Left colon (tissue), 2 donors: ENCODE results near the gene CEP164. TPM values are rescaled to one million over a fixed set of nuclear protein-coding genes. Genes with fewer than 3 reads are reported as not detected.
A peak's percentile ranks its signal among the peaks of the same experiment; 100 is the strongest.

ENCODE experiments used
- ATAC-seq: fragments of 200-7000 bp; cut with Tn5 transposase; one replicate; pipeline ENCODE4 v1.9.1; 2020; ENCODE audit warnings: mild to moderate bottlenecking, moderate library complexity
- DNase-seq, 2 donors: peaks; one replicate each; pipeline ENCODE4 v3.0.0-alpha.2; 2020
- intact Hi-C, 2 donors: fragments of 100-400 bp; cut with DNase I in 1 of 2; cut with micrococcal nuclease in 1 of 2; formaldehyde crosslinking; loops; one replicate each; pipeline versions ENCODE4 v1.11.2 to v1.14.0; 2022; cut with DNase I, micrococcal nuclease
- long read RNA-seq: library from polyadenylated mRNA; unstranded; transcript quantifications from one replicate; pipeline ENCODE4 v2.0.0, GENCODE V29; 2021
- total RNA-seq, 2 donors: library from RNA; stranded (reverse); fragmentation: NEBNext Ultra II Directional; extraction: Animal tissue kit (Norgen Biotek cat#: 25700); gene quantifications; one replicate each; pipeline ENCODE4 v1.2.1, GENCODE V29; 2021
- donor health status: DM: no; HTN: no; CAD: no.
- donor health status: DM: yes; HTN: yes; CAD: no.

Gene CEP164
- 10 to 100 TPM; 14.2 to 14.9 TPM for total RNA-seq
- long read RNA-seq, partial matches to known transcripts = 1 of 5 reads
- long read RNA-seq, other reads (novel, unspliced or antisense) = 1 of 5 reads

DNA sequence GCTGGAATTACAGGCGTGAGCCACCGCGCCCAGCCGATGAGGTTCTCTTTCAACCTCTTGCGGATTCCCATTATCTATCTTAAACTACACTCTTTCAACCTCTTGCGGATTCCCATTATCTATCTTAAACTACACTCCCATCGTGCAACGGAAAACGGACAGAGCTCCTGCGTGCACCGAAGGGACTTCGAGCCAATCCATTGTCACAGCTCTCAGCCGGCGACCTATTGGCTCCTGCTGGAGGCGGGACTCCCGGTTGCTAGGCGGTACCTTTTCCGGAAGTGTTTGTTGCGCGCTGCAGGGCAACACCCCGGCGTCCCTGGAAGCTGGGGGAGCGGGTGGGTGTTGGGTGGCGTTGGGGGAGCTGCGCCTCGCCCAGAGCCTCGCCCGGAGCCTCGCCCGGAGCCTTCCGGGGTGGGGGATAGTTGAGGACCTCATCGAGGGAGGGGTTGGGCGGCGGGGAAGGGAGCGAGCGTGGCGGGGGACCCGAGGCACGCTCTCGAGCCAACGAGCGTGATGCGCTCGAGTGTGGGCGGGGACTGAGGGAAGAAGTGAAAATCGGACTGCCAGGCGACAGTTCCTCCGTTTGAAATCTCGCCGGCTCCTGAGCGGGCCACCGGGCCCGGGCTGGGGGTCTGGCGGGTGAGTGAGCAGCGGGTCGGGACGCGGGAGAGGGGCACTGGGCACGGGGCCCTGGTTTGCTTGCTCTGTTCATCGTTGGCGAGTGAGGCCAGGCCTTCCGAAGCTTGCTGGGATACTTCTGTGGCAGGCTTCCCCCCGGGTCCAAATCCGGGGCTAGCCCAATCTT is at the start of gene CEP164:
TSS of gene CEP164 (plus strand) at position 288 of the 808 bp plus-strand sequence. CDS start 10,733 bp downstream, outside the sequence.
- intact Hi-C loops = no loop called here
- peak; percentile 97 for DNase-seq
- peak; percentile 98 for ATAC-seq

DNA sequence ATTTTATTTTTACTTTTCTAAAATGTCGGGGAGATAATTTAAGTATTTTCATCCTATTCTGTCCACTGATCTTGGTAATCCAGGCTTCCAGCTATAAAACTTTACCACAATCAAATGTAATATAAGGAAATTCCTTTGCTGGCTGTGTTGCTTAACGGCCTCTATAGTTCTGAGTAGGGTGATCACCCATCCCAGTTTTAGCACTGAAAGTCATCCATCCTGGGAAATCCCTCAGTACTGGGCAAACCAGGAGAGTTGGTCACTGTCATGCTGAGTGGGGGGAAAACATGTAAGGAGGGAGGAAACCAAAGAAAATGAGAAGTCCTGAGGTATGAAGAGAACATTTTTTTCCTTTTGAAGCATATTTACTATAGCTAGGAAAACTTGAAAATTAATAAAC is 49.3 kb upstream of the CEP164 start:
- intact Hi-C loops = no loop called here
- ATAC-seq (no peak), DNase-seq (no peak)

DNA sequence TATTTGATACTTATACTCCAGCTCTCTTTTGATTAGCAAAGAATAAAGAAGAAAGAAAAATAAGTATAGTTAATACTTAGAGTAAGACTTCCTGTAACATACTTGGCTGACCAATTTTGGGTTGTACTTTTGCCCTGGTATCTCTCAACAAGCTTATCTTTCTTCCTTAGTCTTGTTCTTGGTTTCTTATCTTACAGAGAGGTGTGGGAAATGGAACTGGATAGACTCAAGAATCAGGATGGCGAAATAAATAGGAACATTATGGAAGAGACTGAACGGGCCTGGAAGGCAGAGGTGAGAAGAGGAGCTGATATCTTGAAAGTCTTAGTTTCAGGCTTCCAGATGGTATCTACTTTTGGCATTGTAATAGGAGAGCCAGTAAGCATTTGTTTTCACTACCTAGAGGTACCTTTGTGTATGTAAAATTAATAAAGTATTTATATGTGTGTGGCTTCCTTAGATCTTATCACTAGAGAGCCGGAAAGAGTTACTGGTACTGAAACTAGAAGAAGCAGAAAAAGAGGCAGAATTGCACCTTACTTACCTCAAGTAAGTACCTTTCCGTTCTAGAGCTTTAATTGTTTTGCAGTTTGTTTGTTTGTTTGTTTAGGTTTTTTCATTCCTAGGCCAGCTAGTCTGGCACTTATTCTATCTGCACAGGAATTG is 47.8 kb upstream of the CEP164 start:
- no peak for DNase-seq
- ATAC-seq = no peak
- intact Hi-C loops = no loop called here

DNA sequence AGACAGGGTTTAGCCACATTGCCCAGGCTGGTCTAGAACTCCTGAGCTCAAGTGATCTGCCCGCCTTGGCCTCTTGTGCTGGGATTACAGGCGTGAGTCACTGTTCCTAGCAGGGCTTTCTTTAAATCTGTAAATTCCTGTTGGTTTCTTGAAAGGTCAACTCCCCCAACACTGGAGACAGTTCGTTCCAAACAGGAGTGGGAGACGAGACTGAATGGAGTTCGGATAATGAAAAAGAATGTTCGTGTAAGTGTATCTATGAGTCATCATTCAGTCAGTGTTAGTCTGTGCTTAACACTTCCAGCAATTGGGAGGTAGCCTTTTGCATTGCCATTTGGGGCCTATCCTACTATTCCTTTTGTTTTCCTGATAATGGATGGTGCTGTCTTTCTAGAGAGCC is 46.5 kb upstream of the CEP164 start:
- intact Hi-C loops = no loop called here
- DNase-seq = no peak
- ATAC-seq = no peak

DNA sequence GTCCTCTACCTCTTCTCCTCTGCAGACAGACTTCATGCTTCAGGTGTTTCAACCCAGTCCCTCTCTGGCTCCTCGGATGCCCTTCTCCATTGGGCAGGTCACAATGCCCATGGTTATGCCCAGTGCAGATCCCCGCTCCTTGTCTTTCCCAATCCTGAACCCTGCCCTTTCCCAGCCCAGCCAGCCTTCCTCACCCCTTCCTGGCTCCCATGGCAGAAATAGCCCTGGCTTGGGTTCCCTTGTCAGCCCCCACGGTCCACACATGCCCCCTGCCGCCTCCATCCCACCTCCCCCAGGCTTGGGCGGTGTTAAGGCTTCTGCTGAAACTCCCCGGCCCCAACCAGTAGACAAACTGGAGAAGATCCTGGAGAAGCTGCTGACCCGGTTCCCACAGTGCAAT is 45.8 kb upstream of the CEP164 start:
- DNase-seq (no peak), ATAC-seq (no peak)
- intact Hi-C loops = no loop called here

DNA sequence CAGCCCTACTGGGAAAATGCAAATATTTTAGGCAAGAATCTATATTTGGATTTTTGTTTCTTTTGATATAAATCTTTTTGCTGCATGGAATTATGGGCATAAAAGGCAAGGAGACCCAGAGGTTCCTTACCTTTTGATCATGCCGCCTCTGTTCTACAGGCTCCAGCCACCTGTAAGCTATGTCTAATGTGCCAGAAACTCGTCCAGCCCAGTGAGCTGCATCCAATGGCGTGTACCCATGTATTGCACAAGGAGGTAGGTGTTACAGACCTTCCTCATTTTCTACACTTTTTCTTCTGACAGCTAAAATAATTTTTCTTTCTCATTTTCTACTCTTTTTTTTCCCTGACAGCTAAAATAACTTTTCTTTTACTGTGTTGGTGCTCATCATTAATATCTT is 44.7 kb upstream of the CEP164 start:
- intact Hi-C loops = no loop called here
- no peak for ATAC-seq
- no peak for DNase-seq

DNA sequence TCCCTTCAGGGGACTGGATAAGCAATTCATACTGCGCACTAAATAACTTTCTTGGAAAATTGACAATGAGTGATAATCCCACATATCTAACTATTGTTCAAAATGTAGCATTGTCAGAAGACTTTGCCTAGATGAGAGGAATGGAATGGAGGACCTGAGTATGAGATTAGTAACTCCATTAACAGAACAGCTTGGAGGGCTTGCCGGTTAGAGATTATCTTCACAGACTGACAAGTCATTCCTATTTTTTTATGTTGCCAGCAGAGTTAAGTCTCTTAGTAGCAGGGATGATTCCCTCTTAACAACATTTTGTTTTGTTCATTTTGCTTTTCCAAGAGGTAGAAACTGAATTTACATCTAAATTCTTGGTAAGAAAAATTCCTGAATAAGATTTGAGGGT is 43.6 kb upstream of the CEP164 start:
- DNase-seq (no peak), ATAC-seq (no peak)
- intact Hi-C loops = no loop called here

DNA sequence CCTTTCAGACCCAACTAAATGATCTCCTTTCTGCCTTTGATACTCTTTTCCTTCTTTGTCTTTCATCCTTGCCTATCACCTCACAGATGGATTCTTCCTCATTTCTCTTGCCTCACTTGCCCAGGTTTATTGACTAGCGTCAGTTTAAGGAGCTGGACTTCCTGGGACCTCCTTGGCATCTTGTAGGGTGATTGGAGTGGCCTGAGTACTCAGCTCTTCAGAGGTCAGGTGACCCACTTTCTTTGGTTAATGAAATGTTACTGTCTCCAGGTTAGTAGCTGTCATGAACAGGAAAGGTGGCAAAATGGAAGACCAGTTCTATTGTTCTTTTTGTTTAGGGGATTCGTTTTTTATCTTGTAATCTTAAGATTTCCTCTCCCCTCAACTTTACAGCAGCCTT is 41.1 kb upstream of the CEP164 start:
- intact Hi-C loops = no loop called here
- DNase-seq (no peak), ATAC-seq (no peak)

DNA sequence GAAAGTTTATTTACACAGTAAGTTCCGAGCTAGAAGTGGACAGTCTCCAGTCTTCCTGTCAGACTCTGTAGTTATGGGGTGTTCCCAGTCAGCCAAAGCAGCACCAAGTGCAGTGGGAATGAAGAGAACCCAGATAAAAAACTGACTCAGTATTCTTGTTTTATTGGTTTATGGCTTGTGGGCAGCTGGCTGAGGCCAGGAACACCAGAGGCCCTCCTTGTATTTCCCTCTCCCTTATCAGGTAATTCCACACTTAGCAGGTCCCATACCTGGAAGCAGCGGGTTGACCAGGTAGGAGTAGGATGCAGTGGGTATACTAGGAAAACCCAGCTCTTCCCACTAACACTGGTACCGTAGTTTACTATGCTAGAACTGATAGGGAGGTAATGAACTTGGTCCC is 40.0 kb upstream of the CEP164 start:
- intact Hi-C loops = no loop called here
- ATAC-seq = peak; percentile 54
- DNase-seq = no peak

DNA sequence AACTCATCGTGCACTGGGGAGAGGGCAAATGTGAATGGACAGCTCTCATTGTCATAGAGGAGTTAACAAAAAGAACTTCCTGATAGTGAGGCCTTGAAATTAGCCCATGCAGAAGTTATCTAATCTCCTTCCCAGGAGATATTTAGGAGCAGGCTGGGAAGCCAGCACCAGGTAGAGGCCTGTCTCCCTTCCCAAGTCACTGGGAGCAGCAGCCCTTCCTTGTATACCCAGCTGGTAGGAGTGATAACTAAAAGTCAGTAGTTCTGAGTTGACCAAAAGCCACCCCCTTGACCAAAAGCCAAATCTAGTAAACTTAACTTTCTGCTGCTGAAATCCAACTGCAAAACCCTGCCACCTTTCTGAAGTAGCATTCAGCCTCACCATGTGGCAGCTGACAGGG is 37.9 kb upstream of the CEP164 start:
- no peak for DNase-seq
- intact Hi-C loops = no loop called here
- ATAC-seq = no peak

DNA sequence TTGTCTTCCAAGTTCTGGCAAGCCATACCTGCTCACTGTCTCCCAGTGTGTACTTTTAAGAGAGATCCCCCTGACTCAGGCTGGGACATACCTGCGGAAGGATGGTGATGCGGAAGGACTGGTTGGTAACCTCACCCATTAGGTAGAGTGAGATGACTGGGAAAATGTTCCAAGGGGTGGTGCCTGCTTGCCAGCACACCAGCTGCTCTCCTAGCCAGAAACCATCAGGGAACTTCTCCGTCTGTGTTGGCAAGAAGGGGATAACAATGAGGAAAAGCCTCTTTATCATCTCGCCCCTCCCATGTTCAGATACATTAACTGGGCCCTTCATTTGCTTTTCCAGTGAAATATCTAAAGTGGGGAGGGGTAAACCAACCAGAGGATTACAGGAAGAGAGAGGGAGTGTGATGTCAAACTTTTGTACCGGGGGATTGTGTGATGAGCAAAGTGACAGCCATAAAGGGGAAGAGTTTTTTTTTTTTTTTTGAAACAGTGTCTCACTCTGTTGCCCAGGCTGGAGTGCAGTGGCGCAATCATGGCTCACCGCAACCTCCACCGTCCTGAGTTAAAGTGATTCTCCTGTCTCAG is 36.8 kb upstream of the CEP164 start, which contains the start of gene BACE1-AS:
TSS of gene BACE1-AS (plus strand) at position 538 of the 588 bp plus-strand sequence.
- no peak for DNase-seq
- peak; percentile 18 for ATAC-seq
- intact Hi-C loops = no loop called here

DNA sequence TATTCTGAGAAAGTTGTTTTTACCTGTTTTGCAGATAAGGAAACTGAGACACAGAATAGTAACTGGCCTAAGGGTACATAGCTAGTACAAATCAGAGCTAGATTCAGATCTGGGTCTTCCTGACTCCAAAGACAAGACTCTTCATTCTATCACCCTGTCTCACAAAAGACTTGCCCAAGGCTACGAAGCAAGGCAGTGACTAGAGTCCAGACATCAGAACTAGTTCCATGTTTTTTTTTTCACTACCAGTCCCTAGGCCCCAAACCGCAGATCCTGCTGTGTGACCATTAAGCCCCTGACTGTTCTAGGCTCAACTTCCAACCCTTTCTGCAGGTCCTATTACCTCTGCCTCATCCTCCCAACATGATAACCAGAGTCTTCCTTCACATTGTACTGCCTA is 35.0 kb upstream of the CEP164 start:
- intact Hi-C loops = no loop called here
- ATAC-seq (no peak), DNase-seq (no peak)

DNA sequence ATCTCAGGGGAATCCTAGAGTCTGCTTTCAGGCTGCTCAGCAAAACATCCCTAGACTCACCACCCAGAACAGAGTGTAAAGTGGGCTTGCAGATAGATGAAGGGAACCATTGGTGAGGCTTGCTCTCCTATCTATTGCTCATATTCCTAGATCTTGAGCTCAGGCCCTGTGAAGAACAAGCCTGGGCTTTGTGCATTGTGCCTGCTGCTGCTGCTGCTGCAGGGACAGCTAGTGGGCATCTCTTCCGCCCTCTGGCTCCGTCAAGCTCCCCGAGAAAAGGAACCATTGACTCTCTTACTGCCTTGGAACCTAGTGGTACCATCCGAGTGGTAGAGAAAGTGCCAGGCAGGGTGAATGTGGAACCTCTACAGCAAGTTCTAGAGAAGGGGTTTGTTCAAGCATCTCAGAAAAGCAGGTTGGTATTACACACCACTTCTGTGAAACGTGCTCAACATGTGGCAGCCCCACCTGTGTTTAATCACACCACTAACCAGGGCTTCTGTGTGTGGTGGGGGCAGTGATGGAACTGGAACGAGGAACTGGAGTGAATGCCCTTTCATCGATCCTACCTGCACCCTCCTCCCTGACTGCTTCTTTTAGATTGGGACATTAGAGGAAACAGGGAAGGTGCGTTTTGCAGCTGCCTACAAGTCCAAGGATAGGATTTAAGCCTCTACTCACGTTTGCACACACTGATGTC is 32.1 kb upstream of the CEP164 start:
- intact Hi-C loops = no loop called here
- DNase-seq (no peak), ATAC-seq (no peak)

DNA sequence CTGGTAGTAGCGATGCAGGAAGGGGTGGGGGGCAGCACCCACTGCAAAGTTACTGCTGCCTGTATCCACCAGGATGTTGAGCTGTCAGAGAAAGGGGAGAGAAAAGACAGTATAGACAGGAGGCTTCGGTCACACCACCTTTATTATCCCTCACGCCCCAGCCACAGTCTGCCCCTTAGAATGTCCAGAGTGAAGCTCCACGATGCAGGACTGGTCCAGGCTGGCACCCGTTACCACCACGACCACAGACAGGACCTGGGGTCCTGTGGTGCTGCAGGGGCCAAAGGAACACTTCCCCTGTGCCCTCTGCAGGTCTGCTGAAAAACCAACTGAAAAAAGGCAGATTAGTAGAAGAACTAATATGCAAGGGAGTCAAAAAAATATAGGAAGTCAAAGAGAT is 30.8 kb upstream of the CEP164 start:
- intact Hi-C loops = no loop called here
- DNase-seq = no peak
- ATAC-seq = no peak

DNA sequence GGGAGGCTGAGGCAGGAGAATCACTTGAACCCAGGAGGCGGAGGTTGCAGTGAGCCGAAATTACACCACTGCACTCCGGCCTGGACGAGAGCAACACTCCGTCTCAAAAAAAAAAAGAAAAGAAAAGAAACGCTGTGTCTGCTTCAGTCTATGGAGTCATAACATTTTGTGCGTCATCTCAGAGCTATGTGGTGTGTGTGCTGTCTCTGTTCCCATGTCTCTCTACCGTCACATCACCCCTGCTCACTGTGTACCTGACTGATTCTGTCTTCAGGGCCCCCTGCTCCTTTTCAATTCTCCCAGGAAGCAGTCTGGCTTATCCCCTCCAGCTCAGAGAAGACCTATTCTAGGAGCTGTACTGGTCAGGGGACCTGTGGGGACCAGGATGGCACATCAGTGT is 29.5 kb upstream of the CEP164 start:
- ATAC-seq (no peak), DNase-seq (no peak)
- intact Hi-C loops = no loop called here

DNA sequence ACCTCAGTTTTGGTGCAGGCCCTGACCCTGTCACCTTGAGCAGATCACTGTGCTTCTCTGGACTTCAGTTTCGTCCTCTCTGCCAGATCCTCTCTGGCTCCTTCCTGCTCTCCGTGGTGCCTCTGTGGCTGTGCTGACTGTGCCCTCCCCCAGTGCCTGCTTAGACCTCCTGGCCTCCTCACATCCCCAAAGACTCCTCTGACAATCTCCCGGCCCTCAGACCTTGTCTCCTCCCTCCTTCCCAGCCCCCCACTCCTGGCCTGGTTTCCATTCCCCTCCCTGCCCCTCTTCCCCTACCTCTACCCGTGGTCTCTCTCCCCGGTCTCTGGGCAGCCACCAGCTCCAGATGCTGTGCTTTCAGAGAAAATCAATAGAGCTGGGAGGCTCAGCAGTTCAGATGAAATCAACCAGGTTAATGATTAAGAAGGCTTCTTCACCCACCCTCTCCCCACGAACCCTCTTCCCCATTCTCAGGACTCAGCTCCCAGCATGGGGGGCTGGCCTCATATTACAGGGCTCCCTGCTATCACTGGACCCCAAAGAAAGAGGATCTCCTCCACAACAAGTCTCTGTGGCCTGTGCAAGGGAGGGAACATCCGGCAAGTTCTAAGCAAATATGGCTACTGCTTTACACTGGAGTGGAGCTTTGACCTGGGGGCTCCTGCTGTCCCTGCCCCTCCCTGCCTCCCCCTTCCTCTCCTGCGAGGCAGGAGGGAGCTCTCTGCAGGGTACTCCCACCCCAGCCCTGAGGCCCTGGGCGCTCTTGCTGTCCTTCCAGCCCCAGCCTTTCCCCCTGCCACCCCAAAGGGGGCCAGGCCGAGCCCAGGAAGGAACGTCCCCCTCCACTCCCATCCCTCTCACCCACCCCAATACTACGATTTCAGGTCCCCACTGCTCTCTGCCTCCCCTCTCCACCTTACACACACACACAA is 28.0 kb upstream of the CEP164 start:
- peak; percentile 16 for ATAC-seq

DNA sequence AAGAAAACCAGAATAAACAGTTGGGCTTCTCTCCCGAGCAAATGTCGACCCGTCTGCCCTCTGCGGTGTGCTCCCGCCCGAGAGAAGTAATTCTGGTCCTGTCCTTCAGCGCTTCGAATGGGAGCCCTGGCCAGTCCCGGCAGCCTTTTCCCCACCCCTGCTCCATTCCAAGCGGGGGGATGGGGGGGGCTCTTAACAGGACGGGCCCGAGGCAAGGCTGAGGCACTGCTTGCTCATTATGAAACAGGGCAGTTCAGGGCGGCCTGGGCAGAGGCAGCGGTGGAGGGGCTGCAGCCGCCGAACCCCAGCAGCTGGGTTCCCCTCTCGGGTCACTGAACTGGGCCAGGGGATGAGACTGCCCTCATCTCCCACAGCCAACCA is 27.4 kb upstream of the CEP164 start:
- intact Hi-C loops = no loop called here
- no peak for ATAC-seq
- peak in 1 of 2 donors; percentile 21 for DNase-seq

More for the DNA sequence above, 28.0 kb upstream of the CEP164 start:
- DNase-seq = no peak
- intact Hi-C loops = no loop called here

DNA sequence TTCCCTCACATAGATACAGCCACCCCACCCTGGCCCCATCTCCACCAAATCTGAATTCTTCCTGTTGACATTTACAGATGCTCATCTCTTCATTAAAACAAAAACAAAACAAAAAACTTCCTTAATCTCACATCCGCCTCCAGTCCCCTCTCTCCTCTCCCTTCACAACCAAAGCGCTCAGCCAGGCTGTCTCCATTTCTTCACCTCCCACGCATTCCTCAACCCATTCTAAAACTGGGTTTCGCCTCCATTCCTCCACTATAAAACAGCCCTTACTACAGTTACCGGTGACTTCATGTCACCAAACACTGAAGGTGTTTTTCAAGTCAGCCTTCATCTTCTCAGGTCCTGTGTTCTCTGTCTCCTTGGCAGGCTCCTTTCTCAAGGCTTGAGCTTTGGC is 26.9 kb upstream of the CEP164 start:
- ATAC-seq = no peak
- intact Hi-C loops = no loop called here
- DNase-seq = no peak
